ENCODE results near the gene MEOX1.

The MEOX1 gene

GRCh38 chr17:43694081-43694870 is 32.6 kb upstream of the MEOX1 start:
- no peak overlapping the region for H3K4me3 ChIP-seq (ENCODE audit: low read length)
- H3K4me1 ChIP-seq (ENCODE audit: low read length) = no peaks in the 10 kb centered on the region
- H3K27ac ChIP-seq (ENCODE audit: low read length) = no peak overlapping the region
- DNase-seq = peak; percentile 83
- H3K79me2 ChIP-seq (ENCODE audit: low read length) = no peaks in the 10 kb centered on the region
- H2AFZ ChIP-seq (ENCODE audit: low read length) = no peak overlapping the region
- TF ChIP-seq EZH2phosphoT487 (IDR thresholded peaks at IDR 0.05; ENCODE audit: low read length) (no peak), CTCF (IDR thresholded peaks at IDR 0.05; ENCODE audit: low read length) (peak; percentile 89), EZH2 (optimal IDR thresholded peaks at IDR 0.05; ENCODE audit: low read depth, low read length) (no peak)
- no peaks in the 10 kb centered on the region for H3K9me2 ChIP-seq (replicated peaks; ENCODE audit: insufficient read depth, low read length)
- H3F3A ChIP-seq (ENCODE audit: insufficient read depth, low read length) = no peaks in the 10 kb centered on the region
- H3K4me2 ChIP-seq (ENCODE audit: low read depth, low read length) = no peak overlapping the region
- no peaks in the 10 kb centered on the region for H3K36me3 ChIP-seq (replicated peaks; ENCODE audit: insufficient read depth, low read length)
- H3K9me3 ChIP-seq (replicated peaks; ENCODE audit: insufficient read depth, low read length) = no peaks in the 10 kb centered on the region
- H3K9ac ChIP-seq (ENCODE audit: low read length) = no peak overlapping the region
- peaks cover 76% of the 10 kb centered on the region for H3K27me3 ChIP-seq (replicated peaks; ENCODE audit: insufficient read depth, low read length)
- H4K20me1 ChIP-seq (ENCODE audit: insufficient read depth, low read length) = no peaks in the 10 kb centered on the region

- H3K36me3 ChIP-seq (replicated peaks; ENCODE audit: insufficient read depth, low read length) = no peaks in the 10 kb centered on the region
- H3K4me1 ChIP-seq (ENCODE audit: low read length) = no peaks in the 10 kb centered on the region
- H3F3A ChIP-seq (ENCODE audit: insufficient read depth, low read length) = no peaks in the 10 kb centered on the region
- H3K4me3 ChIP-seq (ENCODE audit: low read length) = no peak overlapping the region
- no peaks in the 10 kb centered on the region for H3K9me3 ChIP-seq (replicated peaks; ENCODE audit: insufficient read depth, low read length)
- no peak overlapping the region for H2AFZ ChIP-seq (ENCODE audit: low read length)
- H4K20me1 ChIP-seq (ENCODE audit: insufficient read depth, low read length) = no peaks in the 10 kb centered on the region
- no peaks in the 10 kb centered on the region for H3K79me2 ChIP-seq (ENCODE audit: low read length)
- H3K9me2 ChIP-seq (replicated peaks; ENCODE audit: insufficient read depth, low read length) = no peaks in the 10 kb centered on the region
- H3K27me3 ChIP-seq (replicated peaks; ENCODE audit: insufficient read depth, low read length) = peaks cover 72% of the 10 kb centered on the region
- no peak for DNase-seq
- no peak overlapping the region for H3K4me2 ChIP-seq (ENCODE audit: low read depth, low read length)
- no peak overlapping the region for H3K9ac ChIP-seq (ENCODE audit: low read length)
- no peak overlapping the region for H3K27ac ChIP-seq (ENCODE audit: low read length)
- TF ChIP-seq CTCF (IDR thresholded peaks at IDR 0.05; ENCODE audit: low read length) (no peak), EZH2 (optimal IDR thresholded peaks at IDR 0.05; ENCODE audit: low read depth, low read length) (no peak), EZH2phosphoT487 (IDR thresholded peaks at IDR 0.05; ENCODE audit: low read length) (no peak)
These were observed 29.6 kb upstream of the MEOX1 start for GRCh38 chr17:43691317-43691693.

- no peak for TF ChIP-seq EZH2phosphoT487 (IDR thresholded peaks at IDR 0.05; ENCODE audit: low read length)
- TF ChIP-seq CTCF (IDR thresholded peaks at IDR 0.05; ENCODE audit: low read length) = no peak
- no peak for TF ChIP-seq EZH2 (optimal IDR thresholded peaks at IDR 0.05; ENCODE audit: low read depth, low read length)
- Histone ChIP-seq H3K9me2 (replicated peaks; ENCODE audit: insufficient read depth, low read length) (no peaks in the 10 kb centered on the region), H3K36me3 (replicated peaks; ENCODE audit: insufficient read depth, low read length) (no peaks in the 10 kb centered on the region), H3F3A (ENCODE audit: insufficient read depth, low read length) (no peaks in the 10 kb centered on the region), H3K27ac (ENCODE audit: low read length) (no peak overlapping the region), H3K9ac (ENCODE audit: low read length) (no peak overlapping the region), H3K4me2 (ENCODE audit: low read depth, low read length) (no peak overlapping the region), H2AFZ (ENCODE audit: low read length) (no peak overlapping the region), H4K20me1 (ENCODE audit: insufficient read depth, low read length) (no peaks in the 10 kb centered on the region), H3K27me3 (replicated peaks; ENCODE audit: insufficient read depth, low read length) (peaks cover 69% of the 10 kb centered on the region), H3K4me3 (ENCODE audit: low read length) (no peak overlapping the region), H3K79me2 (ENCODE audit: low read length) (no peaks in the 10 kb centered on the region), H3K9me3 (replicated peaks; ENCODE audit: insufficient read depth, low read length) (no peaks in the 10 kb centered on the region), H3K4me1 (ENCODE audit: low read length) (no peaks in the 10 kb centered on the region)
- no peak for DNase-seq
These were observed 29.0 kb upstream of the MEOX1 start for GRCh38 chr17:43690624-43691316.
